ENCODE measurements around the gene LRMDA. TPM values are rescaled to one million over a fixed set of nuclear protein-coding genes. Genes with fewer than 3 reads are reported as not detected.

Gene LRMDA
- total and polyA plus RNA-seq, 2 of the 8 experiments (the other 6 are each of a cell fraction or from before 2014, with no cell fraction given): 0.86 to 2.8 TPM

GRCh38 chr10:75951627-75952026, 520.2 kb downstream of the LRMDA start (continued):
- no peak for TF ChIP-seq POLR2A (IDR thresholded peaks at IDR 0.05; ENCODE audit: control extremely low read depth in 1 of 2, low read depth in 2 of 2, low read length in 2 of 2)

GRCh38 chr10:75952093-75952492, 520.7 kb downstream of the LRMDA start:
- FAIRE-seq (no peak), DNase-seq (ENCODE audit: low read depth in 1 of 2, low spot score in 2 of 2) (no peak)
- H2BK5ac ChIP-seq (ENCODE audit: low read depth, low read length): no peak overlapping the region
- H3K4me3 ChIP-seq (ENCODE audit: extremely low read depth in 1 of 4, insufficient read depth in 2 of 4, low read depth in 3 of 4, low read length in 4 of 4): no peak overlapping the region
- H4K8ac ChIP-seq (ENCODE audit: extremely low read depth, insufficient read depth, low read length): no peak overlapping the region
- H3K36me3 ChIP-seq (ENCODE audit: control insufficient read depth in 2 of 4, insufficient read depth in 4 of 4, low read length in 3 of 4): no peaks in the 10 kb centered on the region
- no peak overlapping the region for H2AFZ ChIP-seq (ENCODE audit: low read length)
- H3K9ac ChIP-seq (replicated peaks in 1 of 4; ENCODE audit: extremely low read depth in 1 of 4, low read depth in 3 of 4, low read length in 3 of 4): no peak overlapping the region
- H2BK12ac ChIP-seq (ENCODE audit: low read depth, low read length): no peak overlapping the region
- H3K4me1 ChIP-seq (replicated peaks in 1 of 4; ENCODE audit: control insufficient read depth in 3 of 4, insufficient read depth in 4 of 4, low read length in 3 of 4): no peaks in the 10 kb centered on the region
- no peak overlapping the region for H3K18ac ChIP-seq (ENCODE audit: extremely low read depth, low read length)
- H2BK20ac ChIP-seq (ENCODE audit: low read length): no peak overlapping the region
- ChIA-PET POLR2A (ENCODE audit: partially characterized antibody) (no interaction called here), CTCF (ENCODE audit: partially characterized antibody) (no interaction called here)
- H3K23ac ChIP-seq (ENCODE audit: insufficient read length): no peak overlapping the region
- H3K27me3 ChIP-seq (replicated peaks in 1 of 4; ENCODE audit: control insufficient read depth in 3 of 4, extremely low read depth in 1 of 4, insufficient read depth in 3 of 4, low read length in 3 of 4): no peaks in the 10 kb centered on the region
- no peaks in the 10 kb centered on the region for H3K79me2 ChIP-seq (ENCODE audit: control insufficient read depth in 1 of 2, insufficient read depth in 2 of 2, low read length in 2 of 2)
- H3K79me1 ChIP-seq (ENCODE audit: low read depth, low read length): no peaks in the 10 kb centered on the region
- H2AK5ac ChIP-seq (ENCODE audit: low read depth, low read length): no peak overlapping the region
- H3K27ac ChIP-seq (ENCODE audit: low read depth, low read length): no peak overlapping the region
- no peaks in the 10 kb centered on the region for H3K9me3 ChIP-seq (ENCODE audit: insufficient read depth in 2 of 2, low read depth in 1 of 2, low read length in 1 of 2)
- H4K91ac ChIP-seq (replicated peaks; ENCODE audit: insufficient read length, low read length): no peak overlapping the region
- H3K4ac ChIP-seq (replicated peaks; ENCODE audit: insufficient read length, low read depth, low read length): no peak overlapping the region
- H4K20me1 ChIP-seq (replicated peaks in 1 of 2; ENCODE audit: control insufficient read depth in 1 of 2, insufficient read depth in 2 of 2, low read length in 2 of 2): no peaks in the 10 kb centered on the region
- no peak overlapping the region for H3K4me2 ChIP-seq (ENCODE audit: insufficient read depth in 1 of 2, low read depth in 2 of 2, low read length in 2 of 2)
- H2BK120ac ChIP-seq (replicated peaks; ENCODE audit: low read depth, low read length): no peak overlapping the region
- no peak overlapping the region for H3K56ac ChIP-seq (replicated peaks; ENCODE audit: insufficient read length, low read depth, low read length)
- H4K5ac ChIP-seq (ENCODE audit: insufficient read length, low read depth, low read length): no peak overlapping the region
- WGBS, 2 experiments (ENCODE audit: extremely low coverage in 1 of 2, insufficient coverage in 1 of 2, insufficient read length in 1 of 2, insufficient replicate concordance in 2 of 2, low coverage in 1 of 2, low lambda C conversion rate in 2 of 2, missing lambda C conversion rate in 1 of 2): 89% methylated on average over 7 of the region's 7 CpGs; no CpG with 5 or more reads in 1 of the 2 experiments
- no peak overlapping the region for H2BK15ac ChIP-seq (ENCODE audit: low read length)
- H3K23me2 ChIP-seq (ENCODE audit: low read depth, low read length): no peaks in the 10 kb centered on the region
- H3K14ac ChIP-seq (ENCODE audit: insufficient read length): no peak overlapping the region
- TF ChIP-seq ATF3 (IDR thresholded peaks at IDR 0.05; ENCODE audit: insufficient read depth, low read depth, low read length) (no peak), TEAD4 (IDR thresholded peaks at IDR 0.05; ENCODE audit: low read depth, low read length) (no peak), E2F6 (IDR thresholded peaks at IDR 0.05) (no peak), YY1 (IDR thresholded peaks at IDR 0.05; ENCODE audit: low read depth, low read length) (no peak), CTCF (IDR thresholded peaks at IDR 0.05; ENCODE audit: control extremely low read depth in 1 of 3, insufficient read depth in 1 of 3, low read depth in 1 of 3, low read length in 3 of 3) (no peak), CBX8 (IDR thresholded peaks at IDR 0.05; ENCODE audit: borderline replicate concordance, low read depth, low read length) (no peak), BACH1 (IDR thresholded peaks at IDR 0.05; ENCODE audit: low read length) (no peak), EGR1 (IDR thresholded peaks at IDR 0.05; ENCODE audit: borderline replicate concordance, low read depth, low read length) (no peak), RBBP5 (IDR thresholded peaks at IDR 0.05; ENCODE audit: borderline replicate concordance, low read depth, low read length) (no peak)
